ENCODE measurements around the gene ESPN. TPM values are rescaled to one million over a fixed set of nuclear protein-coding genes. Genes with fewer than 3 reads are reported as not detected.
"Not testable (repeated sequence)": the region's sequence is repeated elsewhere in the genome, so short reads cannot be mapped to it uniquely, and the experiment has no call there.

Gene ESPN
- total RNA-seq, 2 donors from 2014 or later = 13.2 to 15.7 TPM

DNA sequence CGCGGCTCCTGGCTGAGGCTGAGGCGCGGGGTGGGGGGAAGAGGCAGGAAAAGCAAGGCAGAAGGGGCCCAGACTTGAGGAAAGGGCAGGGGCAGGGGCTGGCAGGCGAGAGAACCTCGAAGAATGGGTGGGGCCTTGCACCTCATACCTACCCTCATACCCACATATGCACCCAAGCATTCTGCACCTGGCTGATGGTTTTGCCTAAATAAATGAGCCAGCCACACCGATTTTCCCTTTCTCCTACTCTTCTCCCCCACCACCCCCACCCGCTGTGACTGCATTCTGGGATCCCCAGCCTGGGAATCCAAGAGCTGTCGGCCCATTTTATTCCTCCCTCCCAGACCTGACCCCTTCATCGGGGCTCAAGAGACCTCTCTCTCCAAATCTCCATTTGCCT, 25.9 kb downstream of the ESPN start:
- not testable (repeated sequence) for ATAC-seq, H3K4me3 Mint-ChIP-seq
- H3K27me3 Mint-ChIP-seq = peaks cover 16% of the 10 kb centered on the region

DNA sequence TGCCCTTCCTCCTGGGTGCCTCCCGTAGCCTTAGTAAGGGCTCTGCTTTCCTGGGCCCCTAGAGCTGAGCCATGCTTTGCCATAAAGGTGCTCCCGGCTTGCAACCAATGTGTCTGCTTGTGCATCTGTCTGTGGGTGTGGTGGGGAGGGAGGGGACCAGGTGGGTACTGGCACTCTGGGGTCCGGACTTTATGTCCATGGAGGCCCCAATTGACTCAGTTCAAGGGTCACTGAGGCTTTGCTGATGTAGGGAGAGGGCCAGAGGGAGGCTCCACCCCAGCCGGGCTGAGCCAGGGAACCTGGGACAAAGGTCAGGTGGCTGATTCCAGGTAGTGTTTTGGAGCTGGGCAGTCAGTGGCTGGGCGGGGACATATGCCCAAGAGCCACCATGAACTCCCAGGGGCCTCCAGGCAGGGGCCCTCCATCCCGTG, 26.4 kb downstream of the ESPN start:
- no peaks in the 10 kb centered on the region for H3K9me3 ChIP-seq (ENCODE audit: control insufficient read depth, low read length, poor library complexity, severe bottlenecking)
- ATAC-seq (no peak), DNase-seq (no peak)
- H3K36me3 Mint-ChIP-seq (ENCODE audit: low read depth) = peaks cover 5% of the 10 kb centered on the region
- peak overlapping the region; percentile 33 for H3K4me3 Mint-ChIP-seq
- H3K27me3 Mint-ChIP-seq = peaks cover 16% of the 10 kb centered on the region
- peaks cover 28% of the 10 kb centered on the region for H3K4me1 Mint-ChIP-seq
- peak overlapping the region; percentile 24 for H3K27ac Mint-ChIP-seq

More for the DNA sequence above, 25.9 kb downstream of the ESPN start:
- not testable (repeated sequence) for DNase-seq; H3K27ac Mint-ChIP-seq; H3K36me3 Mint-ChIP-seq (ENCODE audit: low read depth); H3K9me3 ChIP-seq (ENCODE audit: control insufficient read depth, low read length, poor library complexity, severe bottlenecking)
- peaks cover 30% of the 10 kb centered on the region for H3K4me1 Mint-ChIP-seq

DNA sequence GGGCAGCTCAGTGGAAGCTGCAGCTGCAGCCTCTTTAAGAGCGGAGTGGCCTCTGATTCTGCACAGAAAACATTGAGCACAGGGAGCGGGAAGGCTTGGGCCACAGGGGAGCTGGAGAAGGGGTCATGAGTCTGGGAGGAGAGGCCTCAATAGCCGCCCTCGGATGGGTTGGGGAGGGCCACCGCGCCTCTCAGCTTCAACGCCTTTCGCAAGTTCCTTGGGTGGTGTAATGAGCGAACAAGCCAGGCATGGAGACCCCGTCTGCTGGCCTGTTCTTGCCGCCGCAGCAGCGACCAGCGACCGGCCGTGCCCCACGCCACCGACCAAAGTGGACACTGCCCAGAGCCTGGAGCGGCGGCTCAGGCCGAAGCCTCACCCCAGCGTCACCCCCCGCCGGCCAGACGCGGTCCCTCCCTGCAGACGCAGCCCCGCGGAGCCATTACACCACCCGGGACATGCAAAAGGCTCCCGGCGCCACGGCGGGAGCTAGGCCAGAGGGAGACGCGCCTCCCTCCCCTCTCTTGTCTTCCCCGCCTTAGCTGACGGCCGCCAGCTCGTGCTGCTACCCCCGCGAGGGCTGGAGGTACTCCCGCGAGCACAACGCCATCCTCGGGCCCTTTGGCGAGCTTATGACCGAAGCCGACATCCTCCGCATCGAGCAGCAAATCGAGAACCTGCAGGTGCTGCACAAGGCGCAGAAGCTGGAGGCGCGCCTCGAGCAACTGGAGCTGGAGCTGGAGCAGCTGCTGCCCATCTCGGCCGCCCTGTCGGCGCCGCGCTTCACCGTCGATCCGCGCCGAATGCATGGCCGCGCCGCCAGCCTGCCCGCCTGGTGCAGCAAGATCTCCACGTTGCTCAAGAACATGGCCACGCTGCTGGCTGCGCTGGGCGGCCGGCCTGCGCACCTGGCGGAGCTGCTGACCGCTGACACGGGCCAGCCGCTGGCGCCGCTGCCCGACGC, 29.6 kb downstream of the ESPN start:
- not testable (repeated sequence) for DNase-seq; H3K36me3 Mint-ChIP-seq (ENCODE audit: low read depth); H3K9me3 ChIP-seq (ENCODE audit: control insufficient read depth, low read length, poor library complexity, severe bottlenecking); H3K27ac Mint-ChIP-seq
- peak overlapping the region; percentile 83 for H3K4me3 Mint-ChIP-seq
- peaks cover 15% of the 10 kb centered on the region for H3K27me3 Mint-ChIP-seq
- peak; percentile 13 for ATAC-seq
- peaks cover 29% of the 10 kb centered on the region for H3K4me1 Mint-ChIP-seq

DNA sequence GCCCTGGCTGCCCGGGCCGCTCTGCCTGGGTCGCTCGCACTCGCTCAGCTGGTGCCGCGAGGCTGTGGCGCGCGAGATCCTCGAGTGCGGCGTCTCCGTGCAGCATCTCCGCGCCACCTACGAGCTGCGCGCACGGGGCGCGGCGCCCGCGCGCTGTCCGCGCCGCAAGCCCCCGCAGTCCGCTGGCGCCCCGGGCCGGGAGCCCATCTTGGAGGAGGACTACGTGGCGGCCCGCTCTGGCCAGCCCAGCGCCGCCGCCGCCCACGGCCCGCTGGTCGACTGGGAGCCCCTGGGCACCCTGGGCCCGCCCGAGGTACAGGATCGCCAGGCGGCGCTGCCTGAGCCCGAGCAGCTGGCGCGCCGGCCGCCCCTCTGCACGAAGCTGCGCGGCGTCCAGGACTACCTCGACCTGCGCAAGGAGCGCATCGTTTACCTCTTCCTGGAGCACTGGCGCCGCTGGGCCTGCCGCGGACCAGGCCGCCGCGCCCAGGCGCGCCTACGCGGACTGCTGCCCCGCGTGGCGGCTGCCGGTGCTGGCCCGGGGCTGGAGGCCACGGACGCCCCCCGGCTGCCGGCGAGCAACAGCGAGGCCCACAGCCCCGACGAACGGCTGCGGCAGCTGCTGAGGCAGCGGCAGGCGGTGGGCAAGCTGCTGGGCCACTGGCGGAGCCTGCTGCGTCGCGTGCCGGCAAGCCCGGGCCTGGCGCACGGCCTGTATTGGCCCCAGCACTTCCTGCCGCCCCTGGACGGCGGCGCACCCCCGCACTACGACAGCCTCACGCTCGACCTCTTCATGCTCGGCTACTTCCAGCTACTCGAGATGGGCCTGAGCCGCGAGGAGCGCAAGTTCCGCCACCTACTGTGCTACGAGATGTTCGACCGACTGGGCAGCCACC, 30.5 kb downstream of the ESPN start:
- peaks cover 29% of the 10 kb centered on the region for H3K4me1 Mint-ChIP-seq
- no peaks in the 10 kb centered on the region for H3K9me3 ChIP-seq (ENCODE audit: control insufficient read depth, low read length, poor library complexity, severe bottlenecking)
- H3K36me3 Mint-ChIP-seq (ENCODE audit: low read depth) = peaks cover 2% of the 10 kb centered on the region
- no peak overlapping the region for H3K27ac Mint-ChIP-seq
- DNase-seq = peak; percentile 45 to 51 (median 47)
- peaks cover 9% of the 10 kb centered on the region for H3K27me3 Mint-ChIP-seq
- H3K4me3 Mint-ChIP-seq = peak overlapping the region; percentile 67
- peak; percentile 58 for ATAC-seq

DNA sequence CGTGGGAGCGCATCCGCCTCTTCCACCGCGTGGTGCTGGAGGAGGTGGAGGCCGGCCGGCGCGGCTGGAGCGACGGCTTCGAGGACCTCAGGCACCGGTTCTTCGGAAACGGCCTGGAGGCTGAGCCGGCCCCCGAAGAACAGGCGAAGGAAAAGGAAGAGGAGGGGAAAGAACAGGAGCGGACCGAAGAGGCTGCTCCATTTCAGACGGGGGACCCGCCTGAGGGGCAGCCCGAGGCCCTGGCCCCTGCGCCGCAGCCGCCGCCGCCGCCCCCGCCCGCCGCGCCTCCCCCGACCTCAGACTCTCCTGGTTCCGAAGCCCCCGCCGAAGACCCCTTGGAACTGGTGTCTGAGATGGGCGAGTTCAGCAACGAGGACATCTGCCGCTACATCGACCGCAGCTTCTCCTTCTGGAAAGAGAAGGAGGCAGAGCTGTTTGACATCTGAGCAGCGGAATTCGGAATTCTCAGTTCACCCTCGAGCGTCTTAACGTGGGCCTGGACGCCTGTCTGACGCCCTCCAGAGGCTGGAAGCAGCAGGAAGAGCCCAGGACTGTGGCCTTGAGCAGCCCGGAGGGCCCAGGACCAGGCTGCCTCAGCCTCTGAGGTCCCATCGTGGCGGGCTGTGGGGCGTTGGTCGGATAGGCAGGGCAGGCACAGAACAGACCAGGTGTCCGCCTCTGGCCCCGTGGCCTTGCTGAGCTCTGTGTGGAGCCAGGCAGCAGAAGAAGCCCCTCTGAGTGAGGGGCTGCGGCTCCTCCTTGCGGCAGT, 31.4 kb downstream of the ESPN start:
- H3K36me3 Mint-ChIP-seq (ENCODE audit: low read depth); DNase-seq; ATAC-seq; H3K9me3 ChIP-seq (ENCODE audit: control insufficient read depth, low read length, poor library complexity, severe bottlenecking); H3K27ac Mint-ChIP-seq; H3K27me3 Mint-ChIP-seq: not testable (repeated sequence)
- H3K4me3 Mint-ChIP-seq = peak overlapping the region; percentile 67
- H3K4me1 Mint-ChIP-seq = peaks cover 34% of the 10 kb centered on the region

DNA sequence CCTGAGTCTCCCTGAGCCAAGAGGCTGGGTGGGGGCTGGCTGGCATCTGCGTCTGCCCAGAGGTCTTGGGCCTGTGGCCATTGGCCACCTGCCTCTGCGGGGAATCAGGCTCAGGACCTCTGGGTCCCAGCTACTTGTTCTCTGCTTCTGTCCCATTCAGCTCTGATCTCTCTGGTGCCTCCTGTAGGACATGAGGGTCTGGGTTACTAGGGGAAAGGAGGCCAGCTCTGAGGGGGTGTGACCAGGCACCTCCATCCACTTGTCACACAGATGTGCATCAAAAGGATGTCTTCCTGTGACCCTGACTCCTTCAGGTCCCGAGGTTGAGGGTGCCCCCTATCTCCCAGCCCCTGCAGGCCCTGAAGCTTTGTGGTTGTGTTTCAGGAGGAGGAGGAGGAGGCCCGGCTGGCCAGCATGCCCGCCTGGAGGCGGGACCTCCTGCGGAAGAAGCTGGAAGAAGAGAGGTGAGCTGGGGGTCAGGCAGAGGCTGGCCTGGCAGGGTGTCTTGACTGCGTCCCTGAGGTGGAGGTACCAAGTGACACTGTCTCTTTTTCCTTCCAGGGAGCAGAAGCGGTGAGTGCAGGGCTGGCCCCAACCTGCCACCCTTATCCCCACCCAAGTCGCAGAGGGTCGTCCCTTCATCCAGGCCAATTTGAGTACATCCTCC, 32.4 kb downstream of the ESPN start:
- peaks cover 9% of the 10 kb centered on the region for H3K27me3 Mint-ChIP-seq
- H3K9me3 ChIP-seq (ENCODE audit: control insufficient read depth, low read length, poor library complexity, severe bottlenecking) = no peaks in the 10 kb centered on the region
- peak overlapping the region; percentile 66 for H3K4me3 Mint-ChIP-seq
- peak overlapping the region; percentile 100 for H3K27ac Mint-ChIP-seq
- peaks cover 4% of the 10 kb centered on the region for H3K36me3 Mint-ChIP-seq (ENCODE audit: low read depth)
- H3K4me1 Mint-ChIP-seq = peaks cover 36% of the 10 kb centered on the region
- ATAC-seq (no peak), DNase-seq (no peak)

GRCh38 chr1:6459850-6460265, 35.3 kb downstream of the ESPN start:
- H3K9me3 ChIP-seq (ENCODE audit: control insufficient read depth, low read length, poor library complexity, severe bottlenecking) = no peaks in the 10 kb centered on the region
- H3K36me3 Mint-ChIP-seq (ENCODE audit: low read depth) = peaks cover 17% of the 10 kb centered on the region
- ATAC-seq (peak; percentile 52), DNase-seq (peak; percentile 55 to 72 (median 65))
- H3K4me3 Mint-ChIP-seq = peak overlapping the region; percentile 99
- H3K27ac Mint-ChIP-seq = peak overlapping the region; percentile 100
- H3K4me1 Mint-ChIP-seq = peaks cover 45% of the 10 kb centered on the region
- H3K27me3 Mint-ChIP-seq = no peaks in the 10 kb centered on the region

- ATAC-seq (peak; percentile 84), DNase-seq (peak; percentile 94 to 97 (median 97))
- H3K4me1 Mint-ChIP-seq = peaks cover 48% of the 10 kb centered on the region
- H3K27ac Mint-ChIP-seq = peak overlapping the region; percentile 100
- H3K4me3 Mint-ChIP-seq = peak overlapping the region; percentile 99
- no peaks in the 10 kb centered on the region for H3K9me3 ChIP-seq (ENCODE audit: control insufficient read depth, low read length, poor library complexity, severe bottlenecking)
- peaks cover 19% of the 10 kb centered on the region for H3K36me3 Mint-ChIP-seq (ENCODE audit: low read depth)
- no peaks in the 10 kb centered on the region for H3K27me3 Mint-ChIP-seq
Observed at GRCh38 chr1:6460301-6461050, 35.9 kb downstream of the ESPN start.

GRCh38 chr1:6461051-6461530, 36.5 kb downstream of the ESPN start:
- ATAC-seq = no peak
- Mint-ChIP-seq H3K36me3 (ENCODE audit: low read depth) (peaks cover 19% of the 10 kb centered on the region), H3K27me3 (no peaks in the 10 kb centered on the region), H3K4me3 (peak overlapping the region; percentile 99), H3K27ac (peak overlapping the region; percentile 100), H3K4me1 (peaks cover 48% of the 10 kb centered on the region)
- DNase-seq = no peak
- H3K9me3 ChIP-seq (ENCODE audit: control insufficient read depth, low read length, poor library complexity, severe bottlenecking) = no peaks in the 10 kb centered on the region

DNA sequence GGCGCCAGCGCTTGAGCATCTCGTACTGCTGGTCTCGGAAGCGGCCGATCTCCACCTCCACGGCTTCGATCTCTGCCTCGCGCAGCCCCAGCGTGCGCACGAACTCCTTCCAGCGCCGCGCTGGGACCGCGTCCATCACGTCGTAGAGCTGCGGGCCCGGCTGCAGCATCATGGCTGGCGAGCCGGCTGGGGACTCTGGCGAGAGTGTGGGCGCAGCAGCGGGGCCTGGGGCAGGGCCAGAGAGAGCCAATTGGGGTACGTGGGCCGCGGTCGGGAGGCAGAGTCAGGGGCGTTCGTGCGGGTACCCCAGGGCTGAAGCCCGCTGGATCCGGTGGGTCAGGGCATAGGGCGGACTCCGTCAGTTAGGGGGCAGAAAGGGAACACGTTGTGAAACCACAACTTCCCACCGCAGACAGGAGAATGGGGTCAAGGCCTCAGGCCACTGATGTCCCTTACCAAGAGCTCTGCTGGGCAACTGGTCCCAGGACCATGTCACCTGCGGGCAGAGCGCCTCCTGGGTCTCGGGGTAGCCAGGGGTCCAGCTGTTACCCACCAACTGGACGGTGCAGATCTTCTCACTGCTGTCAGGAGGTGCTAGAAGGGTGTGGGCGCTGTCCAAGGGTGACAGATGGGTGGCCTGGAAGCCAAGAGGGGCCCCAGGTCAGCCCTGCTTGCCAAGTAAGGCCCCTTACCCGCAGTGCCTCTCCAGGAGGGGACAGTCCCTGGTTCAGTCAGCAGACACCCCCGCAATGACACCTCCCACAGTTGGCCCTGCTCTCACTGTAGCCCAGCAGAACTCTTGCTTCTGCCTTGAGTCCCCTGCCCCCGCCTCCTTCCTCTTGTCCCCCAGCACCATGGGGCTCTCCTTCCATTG, 37.2 kb downstream of the ESPN start:
- Mint-ChIP-seq H3K36me3 (ENCODE audit: low read depth) (peaks cover 19% of the 10 kb centered on the region), H3K4me1 (peaks cover 44% of the 10 kb centered on the region), H3K27ac (peak overlapping the region; percentile 100), H3K27me3 (no peaks in the 10 kb centered on the region), H3K4me3 (peak overlapping the region; percentile 99)
- ATAC-seq (no peak), DNase-seq (no peak)
- H3K9me3 ChIP-seq (ENCODE audit: control insufficient read depth, low read length, poor library complexity, severe bottlenecking) = no peaks in the 10 kb centered on the region
